GM18498 (cell line): ENCODE data around the gene NDUFB10.

Experiments used
- ATAC-seq: cut with Tn5 transposase; IDR thresholded peaks from one replicate; pipeline ENCODE4 v1.9.1; 2021; ENCODE audit warnings: mild to moderate bottlenecking, moderate library complexity; ENCODE audit not compliant: unreplicated experiment

Gene NDUFB10

DNA sequence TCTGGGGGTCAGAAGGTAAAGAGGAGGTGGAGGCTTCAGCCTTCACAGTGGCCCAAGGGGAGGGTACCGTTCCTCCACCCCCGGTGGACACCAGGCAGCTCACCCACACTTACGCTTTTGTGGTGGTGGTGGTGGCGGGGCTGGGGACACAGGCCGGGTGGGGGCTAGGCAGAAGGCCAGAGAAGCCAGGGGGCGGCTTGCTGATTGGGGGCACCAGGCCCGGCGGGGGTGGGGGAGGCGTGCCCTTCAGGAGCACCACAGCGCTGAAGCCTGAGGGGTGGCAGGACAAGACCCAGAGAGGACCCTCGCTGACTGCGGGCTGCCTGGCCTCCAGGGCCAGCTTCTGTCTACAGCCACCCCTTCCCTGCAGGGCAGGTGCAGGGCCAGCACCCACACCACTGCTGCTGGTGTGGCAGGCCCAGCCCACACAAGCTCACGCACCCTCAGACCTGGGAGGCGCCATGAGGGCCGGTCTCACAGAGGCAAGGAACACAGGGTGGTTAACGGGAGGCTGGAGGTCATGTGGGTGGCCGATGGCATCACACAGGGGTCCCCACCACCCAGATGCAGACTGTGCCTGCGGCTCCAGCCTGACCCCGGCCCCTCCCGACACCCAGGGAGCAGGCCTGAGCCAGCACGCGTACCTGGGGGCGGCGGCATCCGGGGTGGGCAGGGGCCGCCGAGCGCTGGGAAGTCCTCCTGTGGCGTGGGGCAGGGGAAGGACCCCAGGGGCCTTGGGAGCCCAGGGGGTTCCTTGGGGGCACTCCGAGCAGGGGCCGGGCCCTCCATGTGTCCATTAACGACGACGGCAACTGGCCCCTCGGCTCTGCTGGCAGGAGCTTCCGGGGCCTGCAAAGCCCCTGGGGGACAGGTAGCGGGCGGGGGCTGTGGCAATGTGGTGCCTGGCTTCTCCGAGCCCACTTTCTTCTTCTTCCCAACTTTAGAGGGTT lies 39.8 kb downstream of the NDUFB10 start:
- no peak for ATAC-seq

DNA sequence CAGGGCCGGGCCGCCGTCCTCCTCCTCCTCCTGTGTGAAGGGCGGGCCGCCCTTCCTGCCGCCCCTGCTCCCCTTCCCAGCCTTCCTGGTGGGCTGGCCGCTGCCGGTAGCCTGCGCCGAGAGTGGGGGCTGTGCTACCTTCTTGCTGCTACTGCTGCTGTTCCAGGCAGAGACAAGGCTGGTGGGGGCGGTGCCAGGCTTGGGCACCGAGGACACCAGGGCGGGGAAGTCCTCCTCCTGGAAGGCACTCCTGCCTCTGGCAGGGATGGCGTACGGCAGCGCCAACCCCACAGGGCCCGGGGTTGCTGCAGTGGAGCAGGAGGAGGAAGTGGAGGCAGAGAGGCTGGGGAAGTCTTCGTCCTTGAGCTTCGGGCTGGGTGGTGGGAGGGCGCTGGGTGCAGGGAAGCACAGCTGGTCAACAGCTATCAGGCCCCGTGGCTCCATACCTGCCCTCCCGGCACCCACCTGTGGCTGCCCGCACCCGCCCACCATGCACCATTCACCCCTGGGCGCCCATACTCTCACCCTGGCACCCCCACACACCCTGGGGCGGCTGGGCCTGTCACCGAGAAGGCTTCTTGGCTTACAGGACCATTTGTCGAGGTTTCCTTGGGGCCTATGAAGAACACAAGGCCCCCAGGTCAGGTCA lies 40.7 kb downstream of the NDUFB10 start:
- ATAC-seq, result no peak

DNA sequence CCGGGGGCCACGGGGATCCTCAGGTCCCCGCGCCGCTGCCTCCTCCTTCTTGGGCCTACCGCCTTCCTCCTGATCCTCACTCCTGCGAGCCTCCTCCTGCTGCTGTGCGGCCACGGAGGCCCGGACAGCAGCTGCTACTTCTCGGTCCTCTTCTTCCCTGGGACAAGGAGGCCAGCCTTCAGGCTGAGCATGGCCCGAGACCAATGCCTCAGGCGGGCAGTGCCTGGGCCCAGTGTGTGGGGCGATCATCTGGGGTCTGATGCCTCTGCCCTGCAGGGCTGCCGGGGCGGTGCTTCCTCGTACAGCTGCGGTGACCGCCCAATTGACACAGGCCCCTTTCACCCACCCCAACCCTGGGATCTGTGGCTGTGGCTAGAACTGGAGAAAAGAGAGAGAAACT lies 41.7 kb downstream of the NDUFB10 start:
- ATAC-seq, result no peak

DNA sequence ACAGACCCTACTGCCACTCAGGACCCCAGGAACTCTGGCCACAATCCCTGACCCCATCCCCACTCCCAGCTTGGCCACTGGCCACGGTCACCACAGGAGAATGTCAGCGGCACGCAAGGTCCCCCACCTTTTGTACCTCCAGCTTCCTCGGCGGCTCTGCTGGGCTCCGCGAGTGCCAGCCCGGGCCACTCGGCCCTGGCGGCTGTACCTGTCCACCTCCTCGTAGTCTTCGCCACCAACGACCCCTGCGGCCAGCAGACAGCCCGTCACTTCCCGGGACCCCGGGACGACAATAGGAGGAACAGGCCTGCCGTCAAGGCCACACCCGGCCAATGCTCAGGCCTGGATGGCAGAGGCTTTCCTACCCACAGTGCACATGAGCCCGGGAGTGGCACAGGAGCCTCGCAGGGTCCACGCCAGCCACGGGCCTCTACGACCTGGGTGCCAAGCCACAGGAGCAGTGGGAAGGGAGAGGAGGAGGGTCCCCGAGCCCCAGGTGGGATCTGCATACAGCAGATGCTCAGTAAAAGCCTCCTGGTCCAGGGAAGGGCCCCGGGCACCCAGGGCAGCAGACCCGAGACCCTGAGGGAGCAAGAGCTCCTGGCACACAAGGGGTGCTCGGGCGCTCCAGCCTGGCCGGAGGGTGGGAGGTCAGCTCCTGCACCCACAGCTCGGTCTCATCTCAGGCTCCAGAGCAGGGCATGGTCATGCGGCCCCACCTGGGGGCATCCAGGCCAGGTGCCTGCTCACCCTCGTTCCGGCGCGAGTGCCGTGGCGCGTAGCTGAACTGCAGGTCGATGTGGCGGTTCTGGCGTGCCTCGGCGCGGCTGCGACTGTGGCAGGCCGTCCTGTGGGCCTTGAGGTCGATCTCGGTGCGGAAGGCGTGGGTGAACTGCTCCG lies 42.4 kb downstream of the NDUFB10 start:
- ATAC-seq, result no peak

DNA sequence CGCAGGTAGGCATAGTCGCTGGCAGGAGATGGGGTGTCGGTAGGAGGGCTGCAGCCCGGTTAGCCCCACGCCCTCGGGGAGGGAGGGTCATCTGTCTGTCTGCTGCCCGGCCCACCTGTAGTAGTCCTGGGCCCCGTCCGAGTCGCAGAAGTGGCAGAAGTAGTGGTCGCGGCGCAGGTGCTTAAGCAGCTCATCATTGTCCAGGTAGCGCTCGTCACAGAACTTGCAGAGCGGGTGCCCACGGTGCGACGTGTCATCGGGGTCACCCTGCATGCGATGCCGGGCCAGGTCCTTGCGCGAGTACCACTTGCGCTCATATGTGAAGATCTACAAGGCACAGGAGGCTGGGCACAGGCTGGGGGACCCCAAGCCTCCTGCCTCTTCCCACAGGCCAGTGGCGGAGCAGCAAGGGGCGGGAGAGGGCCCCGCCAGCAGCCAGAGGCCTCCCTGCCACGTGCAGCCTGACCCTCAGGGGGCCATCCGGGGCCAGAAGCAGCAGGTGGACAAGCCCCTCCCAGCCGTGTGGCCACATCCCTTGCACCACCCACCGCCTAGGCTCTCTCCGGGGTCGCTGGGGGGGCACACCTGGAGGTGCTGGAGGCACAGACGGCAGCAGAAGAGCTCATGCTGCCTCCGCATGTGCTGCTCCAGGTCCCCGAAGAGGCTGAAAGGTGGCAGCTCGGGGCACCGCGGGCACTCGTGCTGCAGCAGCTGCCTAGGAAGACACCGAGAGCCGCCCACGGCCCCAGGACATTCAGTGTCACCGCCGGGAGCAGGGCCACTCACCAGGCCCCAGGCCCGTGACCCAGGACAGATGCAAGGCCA lies 43.3 kb downstream of the NDUFB10 start:
- ATAC-seq, result no peak

DNA sequence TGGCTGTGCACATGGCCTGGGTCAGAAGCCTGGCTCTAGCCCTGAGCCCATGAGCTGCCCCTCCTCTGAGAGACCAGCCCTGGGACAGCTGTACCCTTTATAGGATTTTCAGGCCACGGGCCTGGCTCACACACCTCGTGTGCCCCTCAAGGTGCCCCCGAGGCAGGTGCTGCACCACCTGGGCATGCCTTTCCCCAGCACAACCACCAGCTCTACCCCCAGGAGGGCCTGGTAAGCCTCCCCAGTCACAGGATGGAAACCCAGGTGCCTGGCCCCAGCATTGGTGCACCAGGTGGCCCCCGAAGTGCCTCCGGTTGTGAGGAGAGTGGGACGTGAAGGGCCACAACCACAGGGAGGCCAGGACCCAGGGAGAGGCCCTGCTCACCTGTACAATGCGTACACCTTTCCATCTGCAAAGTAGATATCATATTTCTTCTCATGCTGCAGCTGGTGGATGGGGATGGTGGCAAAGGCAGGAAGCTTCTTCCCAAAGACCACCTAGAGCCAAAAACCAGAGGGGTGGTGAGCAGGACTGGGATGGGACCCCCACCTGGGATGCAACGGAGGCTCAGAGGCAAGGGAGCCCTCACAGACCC lies 44.0 kb downstream of the NDUFB10 start:
- no peak for ATAC-seq

DNA sequence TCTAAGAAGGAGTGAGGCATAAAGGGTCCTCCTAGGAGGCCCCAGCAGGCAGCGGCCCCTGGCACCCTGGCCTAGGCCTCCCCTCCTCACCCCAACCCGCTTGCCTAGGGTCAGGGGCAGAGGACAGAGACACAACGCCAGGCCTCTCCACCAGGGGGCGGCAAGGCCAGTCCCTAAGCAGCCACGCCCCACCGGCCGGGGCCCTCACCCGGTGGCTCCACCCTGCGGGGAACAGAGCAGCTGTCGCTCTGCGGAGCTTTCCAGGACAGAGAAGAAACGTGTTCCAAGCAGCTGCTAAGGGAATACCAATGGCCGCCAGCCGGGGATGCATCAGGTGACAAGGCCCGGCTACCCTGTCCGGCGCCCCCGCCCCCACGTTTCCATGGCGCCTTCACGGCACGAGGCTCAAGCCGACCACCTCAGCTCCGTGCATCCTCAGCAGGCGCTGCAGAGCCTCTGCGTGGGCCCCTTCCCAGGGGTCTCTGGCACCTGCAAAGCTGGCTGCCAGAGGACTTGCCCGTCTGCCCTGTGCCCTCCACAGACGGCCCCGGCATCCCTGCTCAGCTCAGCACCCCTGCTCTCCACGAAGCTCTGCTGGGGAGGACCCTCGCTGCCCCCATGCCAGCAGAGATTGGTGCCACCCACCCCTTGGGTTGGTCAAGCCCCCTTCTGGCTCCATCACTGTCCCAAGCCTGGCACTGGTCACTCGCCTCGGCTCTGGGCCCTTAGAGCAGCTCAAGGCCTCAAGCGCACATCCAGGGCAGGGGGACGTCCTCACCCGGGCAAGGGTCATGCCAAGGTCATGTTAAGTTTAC lies 44.7 kb downstream of the NDUFB10 start:
- ATAC-seq, result peak; percentile 69

DNA sequence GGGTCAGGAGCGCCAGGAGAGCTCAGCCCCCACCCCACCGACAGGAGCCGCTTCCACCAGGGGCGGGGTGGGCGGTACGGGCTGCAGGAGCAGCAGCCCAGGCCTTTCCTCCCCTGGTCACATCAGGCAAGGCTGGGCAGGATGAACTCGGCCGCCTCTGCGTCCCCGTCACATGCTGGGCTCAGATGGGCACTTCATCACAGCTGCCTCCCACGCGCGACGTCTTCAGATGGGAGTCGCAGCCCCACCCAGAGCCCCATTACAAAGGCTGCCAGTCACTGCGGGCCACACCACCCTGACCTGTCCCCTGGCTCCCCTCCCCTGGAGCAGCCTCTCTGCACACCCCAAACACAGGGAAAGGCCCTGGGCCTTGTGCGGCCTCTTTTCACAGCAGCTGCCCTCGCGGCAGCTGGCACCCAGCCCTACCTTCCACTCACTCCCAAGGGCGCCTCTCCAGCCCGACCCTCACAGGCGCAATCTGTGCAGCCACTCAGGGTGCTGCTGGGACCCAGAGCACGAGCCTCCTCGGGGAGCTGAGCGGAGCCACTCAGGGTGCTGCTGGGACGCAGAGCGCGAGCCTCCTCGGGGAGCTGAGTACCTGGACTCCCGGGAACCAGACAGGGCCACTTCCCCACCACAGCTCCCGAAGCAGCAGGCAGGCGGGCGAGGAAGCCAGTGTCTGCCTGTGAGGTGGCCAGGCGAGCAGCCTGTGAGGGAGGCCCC lies 45.6 kb downstream of the NDUFB10 start:
- no peak for ATAC-seq

DNA sequence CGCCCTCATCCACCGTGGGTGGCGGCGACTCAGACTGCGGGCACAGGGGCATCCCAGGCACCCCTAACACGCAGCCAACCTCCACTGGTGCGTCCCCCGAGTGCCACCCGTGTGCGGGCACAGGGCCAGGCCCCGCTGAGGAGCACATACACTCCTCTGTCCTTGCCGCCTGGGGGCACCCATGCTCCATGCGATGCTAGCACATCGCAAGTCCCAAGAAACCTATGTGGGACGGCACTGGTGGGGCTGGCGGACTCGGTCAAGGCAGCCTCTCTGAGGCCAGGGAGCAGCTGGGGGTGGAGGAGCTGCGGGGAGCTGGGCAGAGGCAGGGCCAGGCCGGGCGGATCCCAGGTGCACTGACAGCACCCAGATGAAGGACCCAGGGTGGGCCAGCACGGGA lies 46.3 kb downstream of the NDUFB10 start:
- ATAC-seq, result no peak

DNA sequence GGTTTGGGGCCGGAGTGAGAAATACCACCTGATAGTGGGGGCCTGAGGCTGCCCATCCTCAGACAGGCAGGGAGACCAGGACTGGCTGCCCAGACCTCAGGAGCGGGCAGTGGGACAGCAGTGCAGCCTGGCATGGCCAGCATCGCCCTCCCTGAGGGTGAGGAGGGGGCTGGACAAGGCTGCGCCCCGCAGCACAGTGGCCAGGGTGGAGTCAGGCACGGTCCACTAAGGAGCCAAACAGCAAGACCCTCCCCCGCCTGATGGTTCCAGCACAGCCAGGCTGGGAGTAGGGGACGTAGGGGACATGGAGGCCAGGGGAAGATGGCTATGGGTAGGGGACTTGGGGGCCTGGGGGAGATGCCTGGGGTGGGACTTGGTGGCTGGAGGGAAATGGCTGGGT lies 47.0 kb downstream of the NDUFB10 start:
- no peak for ATAC-seq

DNA sequence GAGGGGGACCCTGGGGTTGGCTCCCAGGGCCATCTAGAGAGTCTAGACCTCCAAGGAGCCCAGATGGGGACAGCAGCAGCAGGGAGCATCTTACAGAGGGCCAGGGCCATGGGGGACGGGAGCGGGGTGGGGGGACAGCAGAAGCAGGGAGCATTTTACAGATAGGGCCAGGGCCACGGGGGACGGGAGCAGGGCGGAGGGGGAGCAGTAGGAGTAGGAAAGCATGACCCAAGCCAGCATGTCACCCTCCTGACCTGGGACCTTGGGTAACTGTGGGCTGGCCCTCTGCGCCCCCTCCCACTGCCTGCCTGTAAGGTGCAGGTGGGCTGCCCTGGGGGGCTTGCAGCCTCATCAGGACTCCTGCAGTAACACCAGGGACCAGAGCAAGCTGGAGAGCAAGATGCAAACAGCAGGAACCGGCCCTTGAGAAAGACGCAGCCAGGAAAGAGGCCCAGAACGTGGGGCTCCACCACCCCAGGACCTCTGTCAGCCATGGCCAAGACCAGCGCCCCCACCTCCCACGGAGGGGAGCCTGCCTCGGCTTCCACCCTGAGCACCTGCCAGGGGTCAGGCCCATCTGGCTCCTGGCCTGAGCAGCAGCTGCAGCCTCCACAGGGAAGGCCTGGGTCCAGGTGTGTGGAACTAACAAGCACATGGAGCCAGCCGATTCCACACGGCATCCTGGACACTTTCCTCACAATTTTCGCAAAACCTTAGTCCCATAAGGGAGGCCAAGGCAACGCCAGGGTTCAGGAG lies 47.9 kb downstream of the NDUFB10 start:
- ATAC-seq, result no peak

DNA sequence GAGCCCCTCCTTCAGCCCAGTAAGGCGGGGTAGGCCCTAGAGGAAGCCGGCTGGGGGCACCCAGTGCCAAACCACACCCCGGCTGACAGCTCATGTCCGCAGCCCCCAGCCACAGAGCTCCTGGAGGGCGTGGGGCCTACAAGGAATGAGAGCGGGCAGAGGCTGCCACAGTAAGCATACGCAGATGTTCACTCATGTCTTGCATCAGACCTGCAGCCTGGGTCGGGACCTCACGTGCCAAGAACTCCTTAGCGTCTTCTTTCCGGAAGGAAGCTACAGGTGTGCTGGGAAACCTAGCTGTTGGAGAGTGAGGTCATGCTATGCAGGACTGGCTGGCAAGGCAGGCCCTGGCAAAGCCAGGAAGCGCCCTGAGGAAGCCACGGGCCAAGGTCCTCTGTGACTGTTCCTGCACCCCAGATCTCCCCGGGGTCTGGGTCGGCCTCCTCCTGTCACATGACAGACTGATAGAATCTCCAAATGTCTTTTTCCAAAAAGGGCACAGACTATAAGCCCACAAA lies 48.7 kb downstream of the NDUFB10 start:
- ATAC-seq, result no peak

DNA sequence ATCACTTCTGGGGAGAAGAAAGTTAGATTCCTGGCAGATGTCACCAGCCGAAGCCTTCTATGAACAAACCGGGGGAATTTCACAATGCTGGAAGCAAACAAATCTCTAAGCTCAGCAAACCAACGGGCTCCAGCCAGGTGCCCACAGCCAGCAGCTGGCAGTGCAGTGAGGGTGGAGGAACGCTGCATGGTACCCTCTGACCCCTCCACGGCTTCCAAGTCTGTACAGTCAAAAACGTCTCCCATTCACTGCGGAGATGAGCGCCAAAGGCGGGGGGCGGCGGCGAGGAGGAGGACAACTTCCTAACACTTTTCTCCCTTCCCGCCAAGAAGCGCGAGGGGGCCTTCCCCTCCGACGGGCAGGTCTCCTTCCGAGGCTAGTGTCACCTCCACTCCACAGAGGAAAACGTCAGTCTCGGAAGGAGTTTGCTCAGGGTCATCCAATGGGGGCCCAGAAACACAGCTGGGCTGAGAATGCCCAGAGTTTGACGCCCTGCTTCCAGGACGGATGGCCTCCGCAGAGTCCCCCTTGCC lies 49.4 kb downstream of the NDUFB10 start:
- ATAC-seq, result no peak

DNA sequence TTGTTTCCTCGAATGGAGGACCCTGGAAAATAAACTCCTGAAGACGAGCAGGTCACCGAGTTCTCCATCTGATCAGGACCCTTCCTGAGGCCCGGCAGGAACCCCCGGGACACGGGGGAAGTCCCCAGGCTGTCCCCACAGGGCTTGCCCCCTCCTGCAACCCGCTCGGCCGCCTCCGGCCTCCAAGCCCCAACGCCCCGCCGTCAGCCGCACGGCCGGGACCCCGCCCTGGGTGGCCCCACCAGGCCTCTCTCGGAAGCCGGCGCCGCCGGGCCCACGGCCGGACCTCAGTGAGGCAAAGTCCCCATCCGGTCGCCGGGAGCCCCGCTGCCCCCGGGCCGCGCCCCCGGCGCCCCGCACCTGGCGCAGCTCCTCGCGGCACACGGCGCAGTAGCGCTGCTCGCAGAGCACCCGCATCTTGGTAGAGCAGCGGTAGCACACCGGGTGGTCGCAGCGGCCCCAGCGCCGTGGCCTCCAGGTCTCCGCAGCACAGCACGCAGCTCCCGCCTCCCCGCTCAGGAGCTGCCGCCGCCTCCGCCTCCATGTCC lies 49.9 kb downstream of the NDUFB10 start:
- peak; percentile 41 for ATAC-seq

DNA sequence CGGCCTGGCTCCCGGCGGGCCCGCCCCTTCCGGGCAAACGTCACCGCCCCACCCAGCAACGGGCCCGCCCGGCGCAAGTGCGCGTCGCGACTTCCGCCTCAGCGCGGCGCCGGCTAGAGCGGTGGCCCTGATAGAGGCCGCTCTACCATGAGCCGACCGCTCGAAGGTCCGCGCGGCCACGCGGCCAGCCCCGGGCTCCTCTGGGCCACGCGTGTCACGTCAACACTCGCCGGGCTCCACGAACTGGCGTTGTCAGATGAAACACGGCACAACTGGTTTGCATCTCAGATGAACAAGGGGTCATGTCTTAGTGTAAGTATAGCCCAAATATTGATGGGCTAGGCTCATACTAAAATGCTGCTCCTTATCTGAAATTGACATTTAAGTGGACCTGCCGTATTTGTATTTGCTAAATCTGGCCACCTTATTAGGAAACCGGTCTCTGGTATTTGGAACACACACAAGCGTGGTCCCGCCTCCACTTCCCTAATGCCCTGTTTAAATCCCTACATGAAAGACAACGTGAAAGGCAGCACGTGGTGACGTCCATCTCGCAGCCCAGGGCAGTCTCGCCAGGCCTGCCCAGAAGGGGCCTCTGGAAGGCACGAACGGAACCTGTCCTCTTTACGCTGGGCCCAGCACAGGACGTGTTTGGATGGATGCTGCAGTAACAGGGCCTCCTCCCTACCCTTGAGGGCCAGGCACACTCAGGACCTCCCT lies 50.6 kb downstream of the NDUFB10 start, which contains the start of gene ZNF598:
ZNF598 (minus strand) TSS at position 31 of the 720 bp plus-strand sequence.
- peak; percentile 88 for ATAC-seq
